Head of caudate nucleus (tissue), 42 donors: ENCODE measurements around the gene ZNF587B.
A peak's percentile ranks its signal among the peaks of the same experiment; 100 is the strongest.
"Not testable (repeated sequence)": the region's sequence is repeated elsewhere in the genome, so short reads cannot be mapped to it uniquely, and the experiment has no call there.

Source experiments
- DNase-seq, 42 donors: peaks; one replicate each; pipeline versions ENCODE4 v3.0.0 to v3.0.0-alpha.2; 2020 to 2021; ENCODE audit warnings: mixed read lengths in 7 of 42
- intact Hi-C: fragments of 100-400 bp; cut with DNase I; formaldehyde crosslinking; loops from one replicate; pipeline ENCODE4 v1.15.0; 2022

The ZNF587B gene

GRCh38 chr19:57830071-57830602 lies at the start of gene ZNF587B:
ZNF587B (plus strand) TSS chr19:57830299; CDS start chr19:57830529, 230 bp downstream.
- intact Hi-C loops = no loop called here
- DNase-seq = peak; percentile 47 to 89 (median 76)

DNA sequence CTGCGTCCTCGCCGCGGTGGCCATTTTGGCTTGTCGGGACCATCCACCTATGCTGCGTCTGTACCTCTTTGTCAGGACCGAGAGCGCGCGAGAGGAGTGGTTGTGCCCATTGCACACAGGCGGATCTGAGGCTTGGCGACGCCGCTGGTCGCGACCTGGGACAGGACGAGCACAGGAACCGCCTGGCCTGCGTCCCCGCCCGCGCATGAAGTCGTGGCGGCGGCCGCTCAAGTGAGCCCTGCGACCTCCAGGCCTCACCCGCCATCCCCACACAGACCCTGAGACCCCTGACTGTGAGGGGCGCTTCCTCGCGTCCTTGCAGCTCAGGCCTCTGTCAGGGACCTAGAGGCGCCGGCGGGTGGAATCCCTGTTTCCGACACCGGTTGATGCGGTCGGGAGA lies 43.8 kb upstream of the ZNF587B start:
- intact Hi-C loops = no loop called here
- DNase-seq = no peak

GRCh38 chr19:57786906-57787305 lies 43.2 kb upstream of the ZNF587B start:
- no peak for DNase-seq
- intact Hi-C loops = no loop called here

DNA sequence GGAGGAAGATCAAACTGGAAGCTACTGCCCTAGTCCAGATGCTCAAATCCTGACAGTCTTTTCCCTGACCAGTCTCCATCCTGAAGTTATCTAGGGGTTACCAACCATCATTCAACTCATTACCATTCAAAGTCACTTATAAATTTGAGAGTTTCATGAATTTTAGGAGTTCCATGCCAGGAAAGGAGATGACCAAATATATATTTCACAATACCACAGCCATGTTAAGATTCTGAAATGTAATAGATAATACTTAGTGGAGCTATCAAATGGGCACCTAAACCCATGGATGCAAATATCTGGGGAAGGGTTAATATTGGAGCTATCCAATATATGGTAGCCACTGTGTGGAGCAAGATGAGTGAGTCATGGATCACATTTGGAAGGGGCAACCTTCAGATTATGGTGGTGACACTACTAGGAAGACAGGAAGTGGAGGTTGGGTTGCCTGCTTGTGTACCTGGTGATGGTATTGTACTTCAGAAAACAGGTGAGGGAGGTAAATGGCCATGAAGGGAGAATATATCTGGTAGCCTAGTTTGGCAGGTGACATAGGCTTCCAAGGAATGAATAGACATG lies 41.9 kb upstream of the ZNF587B start:
- intact Hi-C loops = no loop called here
- no peak for DNase-seq

GRCh38 chr19:57789288-57789687 lies 40.8 kb upstream of the ZNF587B start:
- DNase-seq = no peak
- intact Hi-C loops = no loop called here

- intact Hi-C loops = not testable (repeated sequence)
Measured at GRCh38 chr19:57796580-57796979, 33.5 kb upstream of the ZNF587B start.

DNA sequence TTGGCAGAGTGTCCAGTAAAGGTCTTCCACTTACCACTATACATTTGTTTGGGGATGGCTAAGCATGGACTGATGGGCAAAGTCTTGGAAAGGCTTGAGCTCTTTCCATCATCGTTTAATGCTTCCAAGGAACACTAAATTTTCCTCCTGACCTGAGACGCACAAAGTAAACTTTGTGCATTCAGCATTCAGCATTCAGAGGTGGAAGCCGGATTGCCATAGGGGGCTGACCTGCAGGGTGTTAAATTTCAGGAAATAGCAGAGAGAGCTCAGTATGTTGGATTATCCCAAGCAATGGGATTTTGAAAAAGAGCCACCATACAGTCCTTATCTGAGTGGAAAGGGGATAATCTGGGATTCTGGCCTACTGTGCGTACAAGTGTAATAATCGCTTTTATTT lies 29.4 kb upstream of the ZNF587B start:
- intact Hi-C loops = no loop called here
- DNase-seq = no peak

More at GRCh38 chr19:57796580-57796979, 33.5 kb upstream of the ZNF587B start:
- DNase-seq = not testable (repeated sequence)

- intact Hi-C loops = no loop called here
- no peak for DNase-seq
Measured at GRCh38 chr19:57802269-57802668, 27.8 kb upstream of the ZNF587B start.

DNA sequence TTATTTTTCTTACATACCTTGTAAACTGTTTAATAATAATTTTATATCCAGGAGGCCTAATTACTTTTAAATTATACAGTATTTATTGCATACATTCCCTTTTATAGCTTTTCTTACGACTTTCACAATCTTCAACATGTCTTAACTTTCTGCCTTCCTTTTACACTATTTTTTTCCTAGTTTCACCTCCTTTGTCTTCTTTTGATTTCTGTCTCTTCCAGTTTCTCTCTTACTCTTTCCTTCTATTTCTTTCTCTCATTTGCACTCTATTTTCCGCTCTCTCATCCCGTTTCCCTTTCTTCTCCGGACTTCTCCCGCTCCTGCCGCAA lies 26.9 kb upstream of the ZNF587B start:
- DNase-seq = no peak
- intact Hi-C loops = no loop called here

GRCh38 chr19:57803594-57804325 lies 26.3 kb upstream of the ZNF587B start:
- intact Hi-C loops = no loop called here
- peak in 4 of 42 donors; percentile 17 to 44 (median 32) for DNase-seq

DNA sequence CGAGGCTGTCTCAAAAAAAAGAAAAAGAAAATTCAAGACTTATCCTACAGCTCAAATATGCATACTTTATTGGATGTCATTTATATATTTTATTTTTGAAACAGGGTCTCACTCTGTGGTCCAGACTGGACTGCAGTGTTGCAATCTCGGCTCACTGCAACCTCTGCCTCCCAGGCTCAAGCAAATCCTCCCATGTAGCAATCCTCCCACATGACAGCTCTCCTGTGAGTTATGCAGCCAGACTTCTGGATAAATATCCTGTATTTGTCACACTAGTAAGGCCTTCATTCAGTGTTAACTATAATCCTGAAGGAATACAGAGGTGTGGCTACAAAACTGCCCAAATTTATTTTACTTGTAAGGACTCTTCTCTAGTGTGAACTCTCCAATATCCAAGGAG lies 22.6 kb upstream of the ZNF587B start:
- DNase-seq = no peak
- intact Hi-C loops = no loop called here

DNA sequence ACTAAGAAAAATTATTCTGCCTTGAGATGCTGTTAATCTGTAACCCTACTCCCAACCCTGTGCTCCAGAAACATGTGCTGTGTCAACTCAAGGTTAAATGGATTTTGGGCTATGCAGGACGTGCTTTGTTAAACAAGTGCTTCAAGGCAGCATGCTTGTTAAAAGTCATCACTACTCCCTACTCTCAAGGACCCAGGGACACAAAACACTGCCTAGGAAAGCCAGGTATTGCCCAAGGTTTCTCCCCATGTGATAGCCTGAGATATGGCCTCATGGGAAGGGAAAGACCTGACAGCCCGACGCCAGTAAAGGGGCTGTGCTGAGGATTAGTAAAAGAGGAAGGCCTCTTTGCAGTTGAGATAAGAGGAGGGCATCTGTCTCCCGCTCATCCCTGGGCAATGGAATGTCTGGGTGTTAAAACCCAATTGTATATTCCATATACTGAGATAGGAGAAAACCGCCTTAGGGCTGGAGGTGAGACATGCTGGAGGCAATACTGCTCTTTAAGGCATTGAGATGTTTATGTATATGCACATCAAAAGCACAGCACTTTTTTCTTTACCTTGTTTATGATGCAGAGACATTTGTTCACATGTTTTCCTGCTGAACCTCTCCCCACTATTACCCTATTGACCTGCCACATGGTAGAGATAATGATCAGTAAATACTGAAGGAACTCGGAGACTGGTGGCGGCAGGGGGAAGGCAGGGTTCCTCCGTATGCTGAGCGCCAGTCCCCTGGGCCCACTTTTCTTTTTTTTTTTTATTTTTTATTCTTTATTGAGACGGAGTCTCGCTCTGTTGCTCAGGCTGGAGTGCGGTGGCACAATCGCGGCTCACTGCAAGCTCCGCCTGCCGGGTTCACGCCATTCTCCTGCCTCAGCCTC lies 19.4 kb upstream of the ZNF587B start:
- intact Hi-C loops, DNase-seq: not testable (repeated sequence)

DNA sequence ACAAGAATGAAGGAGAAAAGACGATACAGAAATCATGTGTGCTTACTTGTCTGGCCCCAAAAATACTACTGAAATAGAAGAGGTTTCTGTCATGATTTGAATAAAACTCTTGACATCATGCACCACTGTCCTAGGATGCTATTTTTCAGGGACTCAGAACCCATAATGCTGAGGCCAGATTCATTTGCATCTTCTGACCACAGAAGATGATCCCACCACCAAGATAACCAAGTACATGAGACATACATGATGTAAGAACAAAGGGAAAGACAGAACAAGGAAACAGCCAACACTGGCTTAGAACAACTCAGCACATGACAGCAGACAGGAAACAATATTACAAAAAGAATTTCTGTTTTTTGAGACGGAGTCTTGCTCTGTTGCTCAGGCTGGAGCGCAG lies 17.9 kb upstream of the ZNF587B start:
- DNase-seq = no peak
- intact Hi-C loops = no loop called here

DNA sequence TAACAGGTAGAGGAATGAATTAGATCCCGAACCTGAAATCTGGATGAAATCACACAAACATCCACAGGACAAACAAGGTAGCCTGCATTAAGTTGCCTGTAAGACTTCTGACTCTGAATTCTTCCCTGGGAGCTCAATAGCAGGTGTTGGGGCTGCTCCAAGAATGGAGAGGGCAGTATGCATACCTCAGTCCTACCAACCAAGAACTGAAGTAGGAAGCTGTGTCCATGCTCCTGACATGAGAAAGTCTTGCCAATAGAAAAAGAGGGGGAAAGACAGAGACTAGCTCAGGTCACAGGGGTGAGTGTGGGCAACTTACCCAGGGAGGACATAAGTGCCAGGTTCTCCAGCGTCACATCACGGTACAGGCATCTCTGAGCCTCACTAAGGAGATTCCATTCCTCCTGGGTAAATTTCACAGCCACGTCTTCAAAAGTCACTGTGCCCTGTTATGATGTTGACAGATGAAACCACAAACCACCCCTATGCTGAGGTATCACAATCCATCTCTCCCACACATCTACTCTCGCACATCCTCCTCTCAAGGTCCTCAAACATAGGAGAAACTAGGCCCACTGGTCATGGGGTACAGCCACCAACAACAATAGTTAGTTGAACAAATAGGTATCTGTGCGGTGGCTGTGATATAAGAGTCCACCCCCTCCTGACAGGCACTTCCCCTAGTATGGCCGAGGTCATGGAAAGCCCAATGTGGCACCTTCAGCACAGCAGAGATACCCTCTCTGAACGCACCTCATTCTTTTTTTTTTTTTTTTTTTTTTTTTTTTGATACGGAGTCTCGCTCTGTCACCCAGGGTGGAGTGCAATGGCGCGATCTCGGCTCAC lies 16.9 kb upstream of the ZNF587B start:
- intact Hi-C loops, DNase-seq: not testable (repeated sequence)

GRCh38 chr19:57813919-57814504 lies 16.1 kb upstream of the ZNF587B start:
- intact Hi-C loops = no loop called here

DNA sequence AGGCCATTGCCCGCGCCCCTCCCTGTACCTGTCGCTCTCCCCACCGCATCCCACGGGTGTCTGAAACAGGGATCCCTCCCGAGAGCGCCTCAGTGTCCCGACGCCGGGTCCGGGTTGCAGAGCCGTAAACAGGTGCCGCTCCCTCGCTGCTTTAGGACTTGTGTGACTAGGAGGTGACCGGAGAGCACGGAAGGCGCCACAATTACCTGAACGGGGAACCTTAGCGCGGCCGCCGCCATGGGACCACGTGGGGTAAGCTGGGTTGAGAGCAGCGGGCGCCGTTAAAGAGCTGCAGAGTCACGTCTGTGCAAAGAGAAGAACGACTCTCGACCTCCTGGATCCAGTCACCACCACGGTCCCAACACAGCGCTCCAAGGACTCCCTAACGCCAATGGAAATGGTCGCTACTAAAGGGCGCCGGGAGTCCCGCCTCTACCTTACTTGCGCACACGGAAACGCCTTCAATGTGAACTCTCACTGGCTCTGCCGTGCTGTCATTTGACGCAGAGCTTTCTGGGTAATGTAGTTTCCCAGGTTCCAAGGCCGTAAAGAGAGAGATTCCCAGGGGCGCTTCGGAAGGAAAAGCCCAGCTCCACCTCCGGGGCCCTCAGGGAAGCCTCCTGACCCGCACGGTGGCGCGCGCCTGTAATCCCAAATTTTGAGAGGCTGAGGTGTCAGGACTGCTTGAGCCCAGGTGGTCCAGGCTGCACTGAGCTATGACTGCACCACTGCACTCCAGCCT lies 15.4 kb upstream of the ZNF587B start, which contains the start of gene ZNF552:
Gene ZNF552, minus strand, starts transcription at position 409 of the 742 bp plus-strand sequence. Its CDS starts 170 bp downstream, at position 239.
- intact Hi-C loops = no loop called here
- DNase-seq = peak; percentile 76 to 95 (median 89)

More at GRCh38 chr19:57813919-57814504, 16.1 kb upstream of the ZNF587B start:
- DNase-seq = no peak

GRCh38 chr19:57815247-57816075 lies 14.6 kb upstream of the ZNF587B start:
- intact Hi-C loops = no loop called here

More at GRCh38 chr19:57815247-57816075, 14.6 kb upstream of the ZNF587B start:
- no peak for DNase-seq
